K562 (cell line): ENCODE results near the gene PPIA. TPM values are rescaled to one million over a fixed set of nuclear protein-coding genes. Genes with fewer than 3 reads are reported as not detected.

Source experiments
- ATAC-seq: fragments of 200-7000 bp; cut with Tn5 transposase; 3 replicates; pipeline ENCODE4 v1.9.1; 2020; ENCODE audit warnings: moderate library complexity
- BruUV-seq: library from RNA; stranded (reverse); fragments of 400-500 nt; replicated peaks from 2 replicates; lab custom pipeline; 2021; lab: Mats Ljungman, UMichigan
- CTCF ChIA-PET: fragments of 300-600 bp; formaldehyde crosslinking; extraction: SDS; loops from one replicate; lab custom pipeline; 2021; ENCODE audit warnings: low intra/inter-chr PET ratio; lab: Yijun Ruan, JAX
- POLR2A ChIA-PET: fragments of 300-600, 350-650 bp; sonication (Branson Sonifier 250); formaldehyde crosslinking; extraction: SDS; loops from one replicate; lab custom pipeline; 2021; ENCODE audit warnings: antibody characterized with exemption, inconsistent platforms; lab: Yijun Ruan, JAX
- DNase-seq, 4 experiments: peaks; one replicate each; pipeline versions ENCODE4 v3.0.0 to v3.0.0-alpha.2; 2011 to 2018; ENCODE audit warnings: low spot score in 3 of 4, mixed read lengths in 3 of 4; ENCODE audit errors: extremely low read depth in 1 of 4
- FAIRE-seq: peaks from 2 replicates; lab custom pipeline; 2011; peaks lifted over from hg19 to GRCh38; lab: Jason Lieb, UNC
- H2AFZ ChIP-seq: 2 replicates; pipeline ENCODE4 v1.6.0; 2011; ENCODE audit warnings: low read depth, low read length, control low read depth, inconsistent platforms
- H3K27ac ChIP-seq: fragments of 200-600 bp; 3 replicates; pipeline ENCODE4 v1.8.0; 2011; ENCODE audit warnings: low read depth, mild to moderate bottlenecking, control low read depth, inconsistent platforms, low read length, moderate library complexity, mixed read lengths; ENCODE audit errors: extremely low read depth
- H3K27me3 ChIP-seq, 2 experiments: fragments of 300-600 bp in 1 of 2; 2 replicates in 1 of 2; 3 replicates in 1 of 2; pipeline versions ENCODE4 v1.6.0 to v1.8.0; 2011; ENCODE audit warnings: inconsistent platforms in 2 of 2, low read length in 2 of 2, mild to moderate bottlenecking in 1 of 2, mixed read lengths in 1 of 2, moderate library complexity in 1 of 2; ENCODE audit not compliant: control insufficient read depth in 2 of 2, insufficient read depth in 2 of 2
- H3K36me3 ChIP-seq: fragments of 300-600 bp; 3 replicates; pipeline ENCODE4 v1.8.0; 2011; ENCODE audit warnings: mild to moderate bottlenecking, low read length, inconsistent platforms; ENCODE audit not compliant: control insufficient read depth, insufficient read depth
- H3K4me1 ChIP-seq, 2 experiments: fragments of 200-600 bp in 1 of 2; replicated peaks in 1 of 2; 2 replicates in 1 of 2; 3 replicates in 1 of 2; pipeline versions ENCODE4 v1.5.1 to v1.8.0; 2011; ENCODE audit warnings: inconsistent platforms in 2 of 2, low read length in 2 of 2, mild to moderate bottlenecking in 1 of 2, mixed read lengths in 1 of 2, moderate library complexity in 1 of 2; ENCODE audit not compliant: control insufficient read depth in 2 of 2, insufficient read depth in 2 of 2
- H3K4me2 ChIP-seq: 2 replicates; pipeline ENCODE4 v1.6.1; 2011; ENCODE audit warnings: low read length, control low read depth, inconsistent platforms, mixed read lengths; ENCODE audit not compliant: insufficient read depth
- H3K4me3 ChIP-seq: fragments of 200-600 bp; sonication (generic), shearing (Covaris generic); 2 replicates; pipeline ENCODE4 v1.5.1; 2016; ENCODE audit warnings: control low read depth, inconsistent platforms
- H3K79me2 ChIP-seq: fragments of 200-600 bp; 3 replicates; pipeline ENCODE4 v1.8.0; 2011; ENCODE audit warnings: low read length, inconsistent platforms; ENCODE audit not compliant: control insufficient read depth, insufficient read depth
- H3K9ac ChIP-seq, 2 experiments: 2 replicates each; pipeline versions ENCODE4 v1.6.0 to v1.6.1; 2011; ENCODE audit warnings: low read depth in 2 of 2, low read length in 2 of 2, control low read depth in 1 of 2, inconsistent platforms in 1 of 2, mild to moderate bottlenecking in 1 of 2, mixed read lengths in 1 of 2; ENCODE audit not compliant: insufficient read depth in 1 of 2
- H3K9me1 ChIP-seq: one replicate; pipeline ENCODE4 v1.6.0; 2011; ENCODE audit warnings: inconsistent platforms, mild to moderate bottlenecking, low read length, moderate library complexity; ENCODE audit not compliant: control insufficient read depth, insufficient read depth
- H3K9me3 ChIP-seq: replicated peaks from 2 replicates; pipeline ENCODE4 v1.5.1; 2011; ENCODE audit warnings: low read depth, low read length, inconsistent platforms; ENCODE audit not compliant: control insufficient read depth, insufficient read depth
- H4K20me1 ChIP-seq: replicated peaks from 2 replicates; pipeline ENCODE4 v1.6.1; 2011; ENCODE audit warnings: low read length, inconsistent platforms, mixed read lengths; ENCODE audit not compliant: control insufficient read depth, insufficient read depth
- ARHGAP35 ChIP-seq: fragments of 450-650 bp; IDR thresholded peaks from 2 replicates; pipeline ENCODE4 v1.6.1; 2018; ENCODE audit not compliant: partially characterized antibody
- BRCA1 ChIP-seq, 2 experiments: fragments of 450-650 bp in 1 of 2; sonication (generic) in 1 of 2; formaldehyde crosslinking in 1 of 2; IDR thresholded peaks; 2 replicates each; pipeline versions ENCODE4 v1.5.0 to v1.6.1; 2017 to 2020; ENCODE audit warnings: mild to moderate bottlenecking in 1 of 2, missing genetic modification reagents in 1 of 2
- DLX4 ChIP-seq: fragments of 250-450 bp; sonication (Bioruptor Pico); IDR thresholded peaks from 2 replicates; pipeline ENCODE4 v1.6.1; 2021; ENCODE audit warnings: mild to moderate bottlenecking
- LEF1 ChIP-seq: fragments of 450-650 bp; IDR thresholded peaks from 2 replicates; pipeline ENCODE4 v1.6.1; 2016; ENCODE audit warnings: mild to moderate bottlenecking
- MBD1 ChIP-seq: fragments of 250-450 bp; sonication (Bioruptor Pico); IDR thresholded peaks from 2 replicates; pipeline ENCODE4 v1.8.0; 2022; ENCODE audit warnings: inconsistent platforms
- MEF2A ChIP-seq: IDR thresholded peaks from 2 replicates; pipeline ENCODE4 v1.6.1; 2011; ENCODE audit warnings: low read depth, mild to moderate bottlenecking, low read length, moderate library complexity; ENCODE audit not compliant: control insufficient read depth
- NFE2 ChIP-seq: IDR thresholded peaks from 2 replicates; pipeline ENCODE4 v1.6.1; 2014; ENCODE audit warnings: antibody characterized with exemption, low read depth
- POU5F1 ChIP-seq: fragments of 150-350 bp; IDR thresholded peaks from 2 replicates; pipeline ENCODE4 v1.6.1; 2014; ENCODE audit warnings: borderline replicate concordance, low read length, low read depth, mild to moderate bottlenecking; ENCODE audit not compliant: partially characterized antibody
- TFAP4 ChIP-seq: sonication (generic); formaldehyde crosslinking; IDR thresholded peaks from 2 replicates; pipeline ENCODE4 v1.8.0; 2022; ENCODE audit warnings: missing genetic modification reagents, mild to moderate bottlenecking, moderate library complexity, borderline replicate concordance
- TRIM28 ChIP-seq: fragments of 450-650 bp; IDR thresholded peaks from 2 replicates; pipeline ENCODE4 v1.6.1; 2017
- ZBTB33 ChIP-seq: sonication (generic); formaldehyde crosslinking; IDR thresholded peaks from 2 replicates; pipeline ENCODE4 v1.8.1; 2023; ENCODE audit warnings: mild to moderate bottlenecking, missing genetic modification reagents
- ZNF609 ChIP-seq: sonication (generic); formaldehyde crosslinking; IDR thresholded peaks from 2 replicates; pipeline ENCODE4 v1.8.1; 2023; ENCODE audit warnings: missing genetic modification reagents, mild to moderate bottlenecking, borderline replicate concordance
- WGBS: fragments of 100-300 bp; shearing (Covaris generic); methylation state at CpG from one replicate; pipeline ENCODE4 v1.1.6; 2016; ENCODE audit warnings: low coverage, mixed read lengths; ENCODE audit not compliant: insufficient coverage; ENCODE audit errors: missing lambda C conversion rate; 5-methylcytosine and 5-hydroxymethylcytosine counted together
- in situ Hi-C: fragments of 300-500 bp; cut with MboI; formaldehyde crosslinking; loops from 4 replicates; pipeline ENCODE4 v1.15.0; 2018; ENCODE audit warnings: inconsistent platforms, mixed read lengths
- intact Hi-C: fragments of 100-400 bp; cut with micrococcal nuclease; formaldehyde crosslinking; loops from 2 replicates; pipeline ENCODE4 v1.14.2; 2022
- polyA plus RNA-seq, 8 experiments: library from polyadenylated mRNA; depleted of rRNA in 4 of 8; stranded (reverse) in 5 of 8; unstranded in 3 of 8; fragments of >200 nt; fragmentation: Nextera tagmentation in 2 of 8; fragmentation: Illumina TruSeq in 1 of 8; extraction: Ambion mirVana in 2 of 8; extraction: Trizol in 1 of 8; gene quantifications; 2 replicates each; pipeline versions ENCODE4 v1.2.1 to v1.2.3, GENCODE V29; 2011 to 2014; ENCODE audit warnings: inconsistent platforms in 1 of 8, missing spikeins in 1 of 8
- total RNA-seq, 7 experiments: library from RNA; depleted of rRNA in 6 of 7; stranded (reverse); fragments of >200 nt in 6 of 7; fragmentation: Illumina TruSeq in 2 of 7; extraction: Trizol in 2 of 7; gene quantifications; 2 replicates each; pipeline versions ENCODE4 v1.2.1 to v1.2.3, GENCODE V29; 2011 to 2021; ENCODE audit warnings: low replicate concordance in 1 of 7

Gene PPIA
- total and polyA plus RNA-seq, 9 of the 15 experiments (the other 6 are each of a cell fraction or from before 2014, with no cell fraction given), result 2,583 to 7,504 (median 3,973) TPM

GRCh38 chr7:44776211-44776610 is 20.3 kb upstream of the PPIA start:
- intact Hi-C loops, result no loop called here
- DNase-seq, result no peak
- H3K36me3 ChIP-seq, result no peaks in the 10 kb centered on the region
- no peaks in the 10 kb centered on the region for H3K4me1 ChIP-seq
- H3K4me2 ChIP-seq, result no peak overlapping the region
- peaks cover 0 to under 1% of the 10 kb centered on the region in 2 experiments; a peak in 1 of 5 replicates for H3K27me3 ChIP-seq
- no peak overlapping the region for H3K9ac ChIP-seq
- TF ChIP-seq TRIM28, result no peak
- TF ChIP-seq DLX4 (CRISPR knock-in tag), result no peak
- no peak for TF ChIP-seq LEF1
- no peak for TF ChIP-seq TFAP4 (CRISPR knock-in tag)
- TF ChIP-seq ARHGAP35, result no peak
- no peak for TF ChIP-seq NFE2
- no peak for TF ChIP-seq ZNF609 (CRISPR knock-in tag)
- no peak for TF ChIP-seq BRCA1 (IDR thresholded peaks at IDR 0.05)
- TF ChIP-seq BRCA1 (CRISPR knock-in tag; IDR thresholded peaks at IDR 0.05), result no peak
- TF ChIP-seq ZBTB33 (CRISPR knock-in tag), result no peak
- no peak for TF ChIP-seq POU5F1
- no peak for TF ChIP-seq MBD1
- no peak for TF ChIP-seq MEF2A
- POLR2A ChIA-PET, result interaction anchor here (1.0 kb wide), 1 partner anchor 22 kb away, joined by 3 read pairs; no protein-coding TSS in a partner anchor
- H3K79me2 ChIP-seq, result no peaks in the 10 kb centered on the region
- H4K20me1 ChIP-seq, result no peaks in the 10 kb centered on the region
- H3K27ac ChIP-seq, result no peak overlapping the region
- H2AFZ ChIP-seq, result no peak overlapping the region
- no peak for ATAC-seq
- CTCF ChIA-PET, result no interaction called here
- H3K4me3 ChIP-seq, result no peak overlapping the region
- H3K9me3 ChIP-seq, result no peaks in the 10 kb centered on the region
- in situ Hi-C loops, result no loop called here
- H3K9me1 ChIP-seq, result no peaks in the 10 kb centered on the region
- 49% methylated on average over 3 of the region's 3 CpGs for WGBS
- FAIRE-seq, result no peak
- no TSS peak for BruUV-seq
